GM18867 (cell line): ENCODE measurements around the gene TMEM202.
"Not testable (repeated sequence)": the region's sequence is repeated elsewhere in the genome, so short reads cannot be mapped to it uniquely, and the experiment has no call there.

Source experiments
- ATAC-seq: cut with Tn5 transposase; IDR thresholded peaks from one replicate; pipeline ENCODE4 v1.9.1; 2021; ENCODE audit warnings: mild to moderate bottlenecking, moderate library complexity; ENCODE audit not compliant: unreplicated experiment

The TMEM202 gene, protein sequence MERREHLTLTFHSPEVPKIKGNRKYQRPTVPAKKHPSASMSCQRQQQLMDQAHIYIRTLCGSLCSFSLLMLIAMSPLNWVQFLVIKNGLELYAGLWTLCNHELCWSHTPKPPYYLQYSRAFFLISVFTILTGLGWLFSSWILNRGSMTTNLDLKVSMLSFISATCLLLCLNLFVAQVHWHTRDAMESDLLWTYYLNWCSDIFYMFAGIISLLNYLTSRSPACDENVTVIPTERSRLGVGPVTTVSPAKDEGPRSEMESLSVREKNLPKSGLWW

GRCh38 chr15:72397796-72398588 is at the start of gene TMEM202:
Gene TMEM202 (plus strand): TSS chr15:72398305. CDS start chr15:72398327, 22 bp downstream.
- no peak for ATAC-seq

DNA sequence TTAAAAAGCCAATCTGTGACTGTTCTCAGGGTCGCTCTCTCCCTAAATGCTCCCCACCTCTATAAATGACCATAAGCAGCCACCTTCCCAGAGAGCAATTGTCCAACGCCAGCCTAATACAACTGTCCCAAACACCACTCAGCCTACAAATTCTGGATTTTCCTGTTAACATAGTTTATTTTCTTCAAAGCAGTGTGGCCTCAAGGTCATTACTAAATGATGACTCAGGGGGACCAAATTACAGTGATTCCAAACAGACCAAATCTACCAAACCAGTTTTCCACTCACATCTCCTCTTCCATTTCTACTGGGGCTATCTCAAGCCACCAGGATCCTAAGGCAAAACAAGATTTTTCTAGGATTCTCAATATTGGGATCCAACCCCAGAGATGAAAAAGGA is 44.8 kb upstream of the TMEM202 start:
- no peak for ATAC-seq

DNA sequence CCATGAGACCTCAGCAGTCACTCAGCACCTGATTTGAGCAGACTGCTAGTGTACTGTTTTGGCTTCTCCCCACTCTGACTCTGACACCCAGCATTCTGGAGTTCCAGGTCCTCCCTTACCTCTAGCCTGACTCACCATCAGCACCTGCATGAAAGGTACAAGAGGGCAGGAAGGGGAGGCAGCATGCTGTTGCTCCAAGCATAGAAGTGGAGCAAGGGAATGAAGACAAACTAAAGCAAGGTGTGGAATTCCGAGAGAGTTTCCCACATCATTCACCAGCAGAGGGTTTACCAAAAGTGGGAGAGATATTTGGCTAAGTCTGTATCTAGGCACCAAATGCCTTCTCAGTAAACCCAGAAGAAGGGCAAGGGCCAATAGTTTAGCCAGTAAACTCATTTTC is 43.6 kb upstream of the TMEM202 start:
- no peak for ATAC-seq

DNA sequence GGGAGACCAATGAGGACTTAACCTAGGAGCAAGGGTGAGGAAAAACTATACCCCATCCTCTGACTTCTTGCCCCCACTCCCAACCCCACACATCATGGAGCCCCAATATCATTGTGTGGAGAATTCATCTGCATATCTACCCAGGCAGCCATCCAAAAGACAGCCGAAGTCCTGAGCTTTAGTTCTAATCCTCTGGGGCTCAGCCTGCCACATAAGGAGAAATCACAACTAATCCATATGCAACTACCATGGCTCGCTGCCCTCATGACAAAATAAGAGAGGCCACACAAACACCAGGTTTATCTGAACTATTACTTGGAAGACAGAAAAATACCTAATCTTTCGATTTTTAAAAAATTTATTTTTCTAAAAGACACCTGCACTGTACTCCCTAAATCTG is 40.0 kb upstream of the TMEM202 start:
- no peak for ATAC-seq

- ATAC-seq = peak; percentile 44
Observed at GRCh38 chr15:72358650-72359171, 39.4 kb upstream of the TMEM202 start.

- no peak for ATAC-seq
Observed at GRCh38 chr15:72361176-72361575, 36.9 kb upstream of the TMEM202 start.

DNA sequence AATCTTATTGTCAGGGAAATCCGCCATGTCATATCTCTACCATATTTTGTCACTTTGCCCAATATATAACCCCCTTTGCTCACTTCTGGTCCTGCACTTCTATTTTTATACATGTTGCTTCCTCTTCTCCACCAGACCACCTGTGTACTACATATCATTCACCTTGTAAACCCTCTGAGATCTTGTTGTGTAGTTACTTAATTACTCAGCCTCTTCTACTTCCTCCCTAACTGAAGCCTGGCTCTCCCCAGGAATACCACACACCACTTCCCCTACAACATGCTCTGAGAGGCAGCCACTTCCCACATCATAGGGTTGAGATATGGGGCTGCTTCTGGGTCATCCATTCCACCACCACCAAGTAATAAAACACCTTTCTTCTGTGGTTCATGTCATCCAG is 32.3 kb upstream of the TMEM202 start:
- ATAC-seq = peak; percentile 61

DNA sequence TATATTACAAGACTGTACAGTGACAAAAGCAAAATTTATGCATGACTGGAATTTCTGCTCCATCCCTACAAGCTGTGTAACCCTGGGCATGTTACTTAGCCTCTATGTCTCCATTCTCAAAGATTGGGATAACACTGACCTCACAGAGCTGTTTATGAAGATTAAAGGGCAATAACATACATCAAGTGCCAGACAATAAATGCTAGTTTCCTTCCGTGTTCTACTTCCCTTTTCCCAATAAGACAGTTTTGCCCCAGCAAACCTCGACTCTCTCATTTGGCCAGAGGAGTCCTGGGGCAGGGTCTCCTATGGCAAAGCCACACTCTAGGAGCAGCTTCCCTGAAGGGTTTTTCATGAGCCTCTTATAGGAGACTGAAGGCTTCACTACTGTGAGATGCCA is 29.8 kb upstream of the TMEM202 start:
- no peak for ATAC-seq

DNA sequence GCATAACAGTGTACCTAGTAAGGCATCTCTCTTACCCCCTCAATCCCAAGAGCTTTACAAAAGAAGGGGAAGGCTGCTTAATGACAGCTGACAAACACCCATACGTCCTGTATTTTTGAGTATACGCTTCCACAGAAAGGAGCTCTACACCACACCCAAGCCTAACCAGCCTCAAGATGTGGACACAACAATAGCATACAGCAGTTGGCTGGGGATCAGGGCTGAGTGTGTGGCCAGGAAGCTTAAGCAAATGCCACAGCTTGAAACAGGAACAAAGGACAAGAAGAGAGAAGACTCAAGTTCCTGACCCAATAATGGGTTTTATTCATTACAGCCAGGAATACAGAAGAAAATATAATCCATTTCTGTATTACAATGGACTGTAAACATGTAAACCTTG is 29.2 kb upstream of the TMEM202 start:
- no peak for ATAC-seq

GRCh38 chr15:72369964-72370363 is 28.1 kb upstream of the TMEM202 start:
- ATAC-seq = no peak

DNA sequence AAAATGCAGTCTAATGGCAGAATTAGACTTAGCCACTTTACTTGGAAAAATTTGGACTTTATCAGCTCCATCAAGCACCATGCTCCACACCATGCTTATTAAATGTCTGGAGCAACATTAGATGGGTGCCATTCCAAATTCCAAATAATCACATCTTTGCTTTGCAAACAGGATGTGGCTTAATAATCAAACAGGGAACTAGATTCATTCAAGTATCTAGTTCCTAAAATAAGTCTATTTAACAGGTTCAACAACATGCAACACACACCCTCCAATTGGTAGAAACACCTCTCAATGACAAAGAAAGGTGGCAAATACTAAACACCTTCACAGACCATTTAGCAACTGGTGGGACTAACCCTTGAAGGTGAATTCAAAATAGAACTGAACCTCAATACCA is 25.7 kb upstream of the TMEM202 start:
- ATAC-seq = no peak

- peak; percentile 48 for ATAC-seq
Observed at GRCh38 chr15:72375501-72375845, 22.6 kb upstream of the TMEM202 start.

DNA sequence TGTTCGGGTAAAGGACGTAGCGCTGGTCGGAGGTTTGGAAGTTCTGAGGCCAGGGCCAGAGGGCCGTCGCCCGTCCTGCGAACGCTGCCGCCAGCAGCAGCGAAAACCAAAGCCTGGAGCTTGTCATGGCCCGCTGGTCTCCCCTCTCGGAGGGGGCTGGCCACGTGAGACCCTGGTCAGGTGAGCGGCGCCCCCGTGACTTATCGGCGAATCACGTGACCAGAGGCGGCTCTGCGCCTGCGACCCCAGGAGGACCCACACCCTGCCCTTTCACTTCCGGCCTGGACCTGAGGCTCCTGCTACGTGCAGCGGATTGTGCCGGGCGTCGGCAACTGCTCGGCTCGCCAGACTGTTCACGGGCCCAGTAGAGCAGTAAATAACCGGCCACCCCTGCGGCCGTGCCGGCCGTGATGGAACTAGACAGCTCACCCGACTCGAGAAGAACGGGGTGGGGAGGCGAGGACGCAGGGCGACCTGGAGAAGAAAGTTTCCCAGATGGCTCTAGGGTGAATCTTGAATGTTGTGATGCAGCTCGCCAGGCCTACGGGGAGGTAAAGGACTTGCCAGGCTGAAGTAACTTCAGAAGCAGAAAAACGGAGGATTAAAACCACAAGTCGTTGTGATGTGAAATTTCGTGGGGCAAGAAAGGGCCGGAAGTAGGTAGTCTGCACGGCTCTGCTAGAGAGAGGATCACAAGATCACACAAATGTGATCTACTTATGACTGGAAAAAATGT is 22.1 kb upstream of the TMEM202 start, which contains the start of gene HEXA:
Gene HEXA (minus strand): TSS at position 169 of the 736 bp plus-strand sequence. CDS start 42 bp downstream, at position 127.
- ATAC-seq = peak; percentile 84

GRCh38 chr15:72377331-72377730 is 20.8 kb upstream of the TMEM202 start:
- ATAC-seq = no peak

DNA sequence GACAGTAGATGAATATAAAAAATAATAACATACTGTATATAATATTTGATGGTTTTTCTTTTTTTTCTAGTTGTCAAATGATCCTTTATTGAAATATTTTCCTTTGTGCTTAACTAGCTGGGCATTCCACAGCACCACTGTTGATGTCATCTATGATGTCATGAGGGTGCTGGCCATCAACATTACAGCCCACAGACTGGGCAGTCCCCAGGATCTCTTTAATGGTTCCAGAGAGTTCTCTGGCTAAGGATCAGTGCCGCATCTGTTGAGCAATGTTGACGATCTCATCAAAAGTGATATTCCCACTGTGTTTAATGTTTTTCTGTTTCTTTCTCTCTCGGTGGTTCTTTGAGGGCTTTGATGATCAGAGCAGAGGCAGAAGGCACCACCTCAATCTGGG is 19.0 kb upstream of the TMEM202 start:
- ATAC-seq = not testable (repeated sequence)

DNA sequence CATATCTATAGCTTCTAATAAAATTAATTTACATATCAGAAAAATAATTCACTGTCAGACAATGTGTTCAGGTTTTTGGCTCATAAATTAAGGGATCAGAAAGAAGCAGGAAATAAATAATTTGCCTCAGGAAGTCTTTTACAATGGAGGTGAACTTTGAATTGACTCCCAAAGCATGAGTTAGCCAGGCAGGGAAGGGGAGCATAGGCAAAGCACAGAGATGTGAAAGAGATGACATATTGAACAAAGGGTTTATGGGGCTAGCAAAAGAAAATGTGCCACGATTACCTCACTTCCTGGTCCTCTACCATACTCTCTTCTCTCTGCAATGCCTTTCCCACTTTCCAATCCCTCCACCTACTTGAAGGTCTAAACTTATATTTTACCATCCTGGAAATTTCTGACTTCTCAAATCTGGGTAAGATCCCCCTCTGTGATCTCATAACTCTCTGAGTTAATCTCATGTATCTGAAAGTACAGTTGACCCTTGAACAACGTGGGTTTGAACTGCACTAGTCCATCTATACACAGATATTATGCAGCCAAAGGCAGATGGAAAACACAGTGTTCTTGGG is 18.2 kb upstream of the TMEM202 start:
- ATAC-seq = no peak

GRCh38 chr15:72380743-72381142 is 17.4 kb upstream of the TMEM202 start:
- ATAC-seq = no peak

DNA sequence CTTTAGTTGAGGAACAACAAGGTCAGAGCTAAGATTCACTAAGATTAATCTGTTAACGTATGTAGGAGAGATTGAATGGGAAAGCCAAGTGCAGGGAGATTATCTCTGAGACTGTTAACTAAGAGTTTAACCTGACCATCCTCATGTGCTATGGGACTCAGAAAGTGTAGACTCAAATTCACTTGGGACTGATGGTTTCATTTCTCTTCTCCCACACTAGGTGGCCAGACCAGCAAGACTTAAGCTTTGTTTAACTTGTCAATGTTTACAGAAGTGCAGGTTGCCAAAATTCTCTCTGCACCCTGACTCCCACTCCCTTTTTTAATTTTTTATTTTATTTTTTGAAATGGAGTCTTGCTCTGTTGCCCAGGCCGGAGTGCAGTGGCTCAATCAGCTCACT is 16.0 kb upstream of the TMEM202 start:
- no peak for ATAC-seq

GRCh38 chr15:72387741-72388140 is 10.4 kb upstream of the TMEM202 start:
- no peak for ATAC-seq

DNA sequence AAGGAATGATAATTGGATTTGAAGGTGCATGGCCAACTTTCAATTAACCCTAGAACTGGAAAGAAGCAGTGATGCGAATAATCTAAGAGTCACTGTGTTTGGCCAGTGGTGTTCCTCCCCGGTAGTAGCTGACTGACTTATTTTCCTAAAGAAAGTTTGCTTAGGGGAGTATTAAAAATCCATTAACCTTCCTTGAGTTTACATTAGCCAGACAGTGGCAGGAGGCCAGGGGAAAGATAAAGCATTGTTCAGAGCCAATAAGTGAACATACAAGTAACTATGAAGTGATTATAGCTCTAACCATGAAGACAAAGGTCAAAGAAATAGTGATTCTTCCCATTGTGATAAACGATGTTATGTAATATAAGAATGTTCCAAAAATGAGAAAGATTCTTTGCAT is 8.9 kb upstream of the TMEM202 start:
- no peak for ATAC-seq

GRCh38 chr15:72396331-72396730 is 1.8 kb upstream of the TMEM202 start:
- ATAC-seq = not testable (repeated sequence)
